ENCODE measurements around the gene TMC4.

DNA sequence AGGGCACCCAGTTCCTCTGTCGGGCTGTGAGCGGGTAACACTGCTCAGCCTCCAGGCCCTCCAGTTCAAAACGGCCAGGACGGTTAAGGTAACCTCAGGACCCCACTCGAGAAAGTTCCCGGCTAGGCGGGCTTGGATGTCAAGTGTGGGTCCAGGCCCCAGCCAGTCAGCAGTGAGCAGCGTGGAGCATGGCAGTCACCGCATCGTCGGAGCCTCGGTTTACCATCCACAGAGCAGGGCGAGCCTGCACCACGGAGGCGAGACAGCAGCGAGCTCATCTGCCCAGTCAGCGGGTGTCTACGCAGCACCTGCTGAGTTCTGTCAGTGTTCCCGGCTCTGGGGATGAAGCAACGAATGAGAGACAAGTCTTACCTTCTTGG, 43.4 kb downstream of the TMC4 start:
- no peak for TF ChIP-seq POLR2A (IDR thresholded peaks at IDR 0.05)
- TF ChIP-seq, protein P1, sequence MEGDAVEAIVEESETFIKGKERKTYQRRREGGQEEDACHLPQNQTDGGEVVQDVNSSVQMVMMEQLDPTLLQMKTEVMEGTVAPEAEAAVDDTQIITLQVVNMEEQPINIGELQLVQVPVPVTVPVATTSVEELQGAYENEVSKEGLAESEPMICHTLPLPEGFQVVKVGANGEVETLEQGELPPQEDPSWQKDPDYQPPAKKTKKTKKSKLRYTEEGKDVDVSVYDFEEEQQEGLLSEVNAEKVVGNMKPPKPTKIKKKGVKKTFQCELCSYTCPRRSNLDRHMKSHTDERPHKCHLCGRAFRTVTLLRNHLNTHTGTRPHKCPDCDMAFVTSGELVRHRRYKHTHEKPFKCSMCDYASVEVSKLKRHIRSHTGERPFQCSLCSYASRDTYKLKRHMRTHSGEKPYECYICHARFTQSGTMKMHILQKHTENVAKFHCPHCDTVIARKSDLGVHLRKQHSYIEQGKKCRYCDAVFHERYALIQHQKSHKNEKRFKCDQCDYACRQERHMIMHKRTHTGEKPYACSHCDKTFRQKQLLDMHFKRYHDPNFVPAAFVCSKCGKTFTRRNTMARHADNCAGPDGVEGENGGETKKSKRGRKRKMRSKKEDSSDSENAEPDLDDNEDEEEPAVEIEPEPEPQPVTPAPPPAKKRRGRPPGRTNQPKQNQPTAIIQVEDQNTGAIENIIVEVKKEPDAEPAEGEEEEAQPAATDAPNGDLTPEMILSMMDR (IDR thresholded peaks at IDR 0.05), result no peak
- TF ChIP-seq EP300 (IDR thresholded peaks at IDR 0.05), result no peak

Data from ovary (tissue), 3 donors.